ENCODE measurements around the gene ZNF414. TPM values are rescaled to one million over a fixed set of nuclear protein-coding genes. Genes with fewer than 3 reads are reported as not detected.

The ZNF414 gene
- total and polyA plus RNA-seq, 9 of the 15 experiments (the other 6 are each of a cell fraction or from before 2014, with no cell fraction given): 0.03 to 27.2 (median 2.2) TPM; not detected in 2

DNA sequence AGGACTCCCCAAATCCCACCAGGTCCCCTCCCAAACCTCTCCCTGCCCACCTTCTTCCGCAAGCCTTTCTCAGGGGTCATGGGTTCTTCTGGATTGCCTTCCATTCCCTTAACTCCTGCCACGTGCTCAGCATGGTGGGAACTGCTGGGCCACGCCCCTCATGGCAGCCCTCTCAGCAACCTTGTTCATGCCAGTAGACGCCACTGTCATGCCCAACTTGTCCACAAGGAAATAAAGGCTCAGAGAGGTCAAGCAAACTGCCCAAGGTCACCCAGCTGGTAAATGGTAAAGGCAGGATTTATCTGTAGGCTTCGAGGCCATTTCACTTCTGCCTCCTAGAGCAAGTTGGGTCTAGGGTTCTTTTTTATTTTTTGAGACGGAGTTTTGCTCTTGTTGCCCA is 22.4 kb downstream of the ZNF414 start (continued):
- TF ChIP-seq MGA (IDR thresholded peaks at IDR 0.05) (0 out of 2 replicates have a peak, but pooled peaks have one; percentile 23), YBX1 (IDR thresholded peaks at IDR 0.05) (no peak), KDM1A (IDR thresholded peaks at IDR 0.05) (0 out of 4 replicates have a peak, but pooled peaks of 1 of the 2 experiments have one; percentile 17), NFIX (CRISPR knock-in tag; IDR thresholded peaks at IDR 0.05; ENCODE audit: low read depth) (no peak), EGR1 (conservative IDR thresholded peaks at IDR 0.05) (no peak), ZFP36 (IDR thresholded peaks at IDR 0.05; ENCODE audit: low read depth, low read length, partially characterized antibody) (peak; percentile 81), TFAP4 (CRISPR knock-in tag; IDR thresholded peaks at IDR 0.05; ENCODE audit: borderline replicate concordance) (peak; percentile 15; the same call in 1 of the 2 replicates)
- TF ChIP-seq, protein P1, sequence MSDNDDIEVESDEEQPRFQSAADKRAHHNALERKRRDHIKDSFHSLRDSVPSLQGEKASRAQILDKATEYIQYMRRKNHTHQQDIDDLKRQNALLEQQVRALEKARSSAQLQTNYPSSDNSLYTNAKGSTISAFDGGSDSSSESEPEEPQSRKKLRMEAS (CRISPR knock-in tag; IDR thresholded peaks at IDR 0.05): peak; percentile 49; the same call in 1 of the 2 replicates

All from K562 (cell line).